Fibroblast of lung (primary cell): ENCODE results near the gene TRIM3. TPM values are rescaled to one million over a fixed set of nuclear protein-coding genes. Genes with fewer than 3 reads are reported as not detected.

Experiments
- DNase-seq, 2 donors: peaks; one replicate each; pipeline versions ENCODE4 v3.0.0 to v3.0.0-alpha.2; 2010; ENCODE audit warnings: low read depth in 2 of 2
- H2AFZ ChIP-seq: 2 replicates; pipeline ENCODE4 v1.5.1; 2012; ENCODE audit warnings: low read length, control low read depth, inconsistent platforms
- H3K27ac ChIP-seq: 2 replicates; pipeline ENCODE4 v1.5.1; 2011; ENCODE audit warnings: low read length, control low read depth; ENCODE audit not compliant: insufficient read depth
- H3K27me3 ChIP-seq: 2 replicates; pipeline ENCODE4 v1.5.1; 2011; ENCODE audit warnings: mild to moderate bottlenecking, low read length; ENCODE audit not compliant: control insufficient read depth, insufficient read depth
- H3K36me3 ChIP-seq: 2 replicates; pipeline ENCODE4 v1.5.1; 2011; ENCODE audit warnings: low read length; ENCODE audit not compliant: control insufficient read depth, insufficient read depth
- H3K4me1 ChIP-seq: 2 replicates; pipeline ENCODE4 v1.5.1; 2011; ENCODE audit warnings: low read length; ENCODE audit not compliant: control insufficient read depth, insufficient read depth; ENCODE audit errors: extremely low read depth
- H3K4me2 ChIP-seq: 2 replicates; pipeline ENCODE4 v1.5.1; 2011; ENCODE audit warnings: low read length, control low read depth; ENCODE audit not compliant: insufficient read depth; ENCODE audit errors: extremely low read depth
- H3K4me3 ChIP-seq, 4 experiments: fragments of 200-600 bp in 1 of 4; sonication (generic) in 1 of 4; replicated peaks in 1 of 4; 2 replicates each; pipeline ENCODE4 v1.5.1; 2011 to 2016; ENCODE audit warnings: low read length in 4 of 4, low read depth in 3 of 4, mild to moderate bottlenecking in 3 of 4, control low read depth in 2 of 4, inconsistent platforms in 1 of 4, mixed read lengths in 1 of 4; ENCODE audit not compliant: insufficient read depth in 1 of 4; ENCODE audit errors: control extremely low read depth in 1 of 4
- H3K79me2 ChIP-seq: 2 replicates; pipeline ENCODE4 v1.5.1; 2012; ENCODE audit warnings: mild to moderate bottlenecking, low read length, inconsistent platforms; ENCODE audit not compliant: control insufficient read depth, insufficient read depth
- H3K9ac ChIP-seq: 2 replicates; pipeline ENCODE4 v1.5.1; 2011; ENCODE audit warnings: mild to moderate bottlenecking, low read length, control low read depth; ENCODE audit not compliant: insufficient read depth
- H3K9me3 ChIP-seq: 2 replicates; pipeline ENCODE4 v1.5.1; 2012; ENCODE audit warnings: low read depth, low read length; ENCODE audit not compliant: control insufficient read depth, insufficient read depth
- H4K20me1 ChIP-seq: 2 replicates; pipeline ENCODE4 v1.5.1; 2011; ENCODE audit warnings: low read length; ENCODE audit not compliant: control insufficient read depth, insufficient read depth; ENCODE audit errors: extremely low read depth
- EZH2 ChIP-seq: IDR thresholded peaks from 2 replicates; pipeline ENCODE4 v1.5.1; 2012; ENCODE audit warnings: low read length, control low read depth, mild to moderate bottlenecking; ENCODE audit errors: missing control alignments
- polyA plus RNA-seq, 2 donors: library from polyadenylated mRNA; depleted of rRNA in 1 of 2; stranded (reverse) in 1 of 2; unstranded in 1 of 2; fragments of >200 nt; gene quantifications; 2 replicates each; pipeline ENCODE4 v1.2.1, GENCODE V29; 2011 to 2012; ENCODE audit warnings: missing spikeins in 1 of 2
- total RNA-seq: library from RNA; depleted of rRNA; stranded (reverse); fragments of >200 nt; gene quantifications from 2 replicates; pipeline ENCODE4 v1.2.1, GENCODE V29; 2014
- TF ChIP-seq, protein P1 (sequence below), 2 donors: IDR thresholded peaks in 1 of 2; conservative IDR thresholded peaks in 1 of 2; 1 replicate in 1 of 2; 2 replicates in 1 of 2; pipeline ENCODE4 v1.5.1; 2011 to 2012; ENCODE audit warnings: low read length in 2 of 2, control low read depth in 1 of 2, inconsistent platforms in 1 of 2, low read depth in 1 of 2, mild to moderate bottlenecking in 1 of 2

The TRIM3 gene
- total and polyA plus RNA-seq, 2 donors (not counting 1 experiment from before 2014, with no cell fraction given) = 11.4 to 29.7 TPM

DNA sequence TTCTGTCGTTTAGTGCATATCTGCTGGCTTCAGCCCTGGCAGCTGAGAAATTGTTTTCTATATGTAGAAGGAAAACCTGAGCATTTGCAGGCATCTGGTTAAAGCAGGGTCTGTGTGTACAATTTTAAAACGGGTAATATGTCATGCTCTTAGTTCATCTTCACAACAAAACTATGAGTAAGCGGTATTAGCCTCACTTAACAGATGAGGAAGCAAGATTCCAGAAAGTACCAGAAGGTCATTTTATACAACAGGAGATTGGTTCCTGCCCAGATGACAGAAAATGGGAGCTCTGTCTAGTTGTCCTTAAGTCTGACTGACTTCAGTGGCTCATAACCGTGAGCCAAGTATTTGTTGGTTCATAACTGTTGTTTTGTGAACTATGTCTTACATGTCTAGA is 8.7 kb upstream of the TRIM3 start:
- Histone ChIP-seq H3K36me3 (peaks cover 17% of the 10 kb centered on the region), H3K9ac (peak overlapping the region; percentile 94), H4K20me1 (no peaks in the 10 kb centered on the region), H3K79me2 (peaks cover 44% of the 10 kb centered on the region), H3K27me3 (no peaks in the 10 kb centered on the region), H3K4me3 (peak overlapping the region; percentile 71 to 89 (median 86)), H2AFZ (no peak overlapping the region), H3K27ac (peak overlapping the region; percentile 99), H3K4me2 (peak overlapping the region; percentile 98), H3K9me3 (no peaks in the 10 kb centered on the region), H3K4me1 (peaks cover 14% of the 10 kb centered on the region)
- no peak for DNase-seq
- TF ChIP-seq EZH2 = no peak
- TF ChIP-seq, protein P1, sequence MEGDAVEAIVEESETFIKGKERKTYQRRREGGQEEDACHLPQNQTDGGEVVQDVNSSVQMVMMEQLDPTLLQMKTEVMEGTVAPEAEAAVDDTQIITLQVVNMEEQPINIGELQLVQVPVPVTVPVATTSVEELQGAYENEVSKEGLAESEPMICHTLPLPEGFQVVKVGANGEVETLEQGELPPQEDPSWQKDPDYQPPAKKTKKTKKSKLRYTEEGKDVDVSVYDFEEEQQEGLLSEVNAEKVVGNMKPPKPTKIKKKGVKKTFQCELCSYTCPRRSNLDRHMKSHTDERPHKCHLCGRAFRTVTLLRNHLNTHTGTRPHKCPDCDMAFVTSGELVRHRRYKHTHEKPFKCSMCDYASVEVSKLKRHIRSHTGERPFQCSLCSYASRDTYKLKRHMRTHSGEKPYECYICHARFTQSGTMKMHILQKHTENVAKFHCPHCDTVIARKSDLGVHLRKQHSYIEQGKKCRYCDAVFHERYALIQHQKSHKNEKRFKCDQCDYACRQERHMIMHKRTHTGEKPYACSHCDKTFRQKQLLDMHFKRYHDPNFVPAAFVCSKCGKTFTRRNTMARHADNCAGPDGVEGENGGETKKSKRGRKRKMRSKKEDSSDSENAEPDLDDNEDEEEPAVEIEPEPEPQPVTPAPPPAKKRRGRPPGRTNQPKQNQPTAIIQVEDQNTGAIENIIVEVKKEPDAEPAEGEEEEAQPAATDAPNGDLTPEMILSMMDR (conservative IDR thresholded peaks at IDR 0.05 in 1 of 2, IDR thresholded peaks at IDR 0.05 in 1 of 2; ENCODE audit: low read depth in 1 of 2, low read length in 2 of 2) = no peak

DNA sequence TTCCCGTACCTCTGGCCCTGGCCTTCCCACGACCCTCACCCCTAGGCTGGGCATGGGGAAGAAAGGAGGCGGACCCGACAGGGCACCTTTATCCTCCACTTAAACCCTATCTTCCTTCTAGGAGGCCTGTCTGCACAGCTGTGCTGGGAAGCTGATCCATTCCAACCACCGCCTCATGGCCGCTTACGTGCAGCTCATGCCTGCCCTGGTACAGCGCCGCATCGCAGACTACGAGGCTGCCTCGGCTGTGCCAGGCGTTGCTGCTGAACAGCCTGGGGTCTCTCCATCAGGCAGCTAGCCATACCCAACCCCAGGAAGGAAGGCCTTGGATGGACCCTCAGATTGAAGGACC is 8.2 kb upstream of the TRIM3 start:
- H3K9ac ChIP-seq = peak overlapping the region; percentile 94
- H3K4me2 ChIP-seq = peak overlapping the region; percentile 98
- peak overlapping the region; percentile 71 to 89 (median 86) for H3K4me3 ChIP-seq
- peaks cover 20% of the 10 kb centered on the region for H3K36me3 ChIP-seq
- TF ChIP-seq EZH2 = no peak
- TF ChIP-seq, protein P1 (conservative IDR thresholded peaks at IDR 0.05 in 1 of 2, IDR thresholded peaks at IDR 0.05 in 1 of 2; ENCODE audit: low read depth in 1 of 2, low read length in 2 of 2) = no peak
- peaks cover 14% of the 10 kb centered on the region for H3K4me1 ChIP-seq
- H4K20me1 ChIP-seq = no peaks in the 10 kb centered on the region
- peak overlapping the region; percentile 99 for H3K27ac ChIP-seq
- H3K27me3 ChIP-seq = no peaks in the 10 kb centered on the region
- no peak for DNase-seq
- no peaks in the 10 kb centered on the region for H3K9me3 ChIP-seq
- peaks cover 44% of the 10 kb centered on the region for H3K79me2 ChIP-seq
- peak overlapping the region; percentile 54 for H2AFZ ChIP-seq

DNA sequence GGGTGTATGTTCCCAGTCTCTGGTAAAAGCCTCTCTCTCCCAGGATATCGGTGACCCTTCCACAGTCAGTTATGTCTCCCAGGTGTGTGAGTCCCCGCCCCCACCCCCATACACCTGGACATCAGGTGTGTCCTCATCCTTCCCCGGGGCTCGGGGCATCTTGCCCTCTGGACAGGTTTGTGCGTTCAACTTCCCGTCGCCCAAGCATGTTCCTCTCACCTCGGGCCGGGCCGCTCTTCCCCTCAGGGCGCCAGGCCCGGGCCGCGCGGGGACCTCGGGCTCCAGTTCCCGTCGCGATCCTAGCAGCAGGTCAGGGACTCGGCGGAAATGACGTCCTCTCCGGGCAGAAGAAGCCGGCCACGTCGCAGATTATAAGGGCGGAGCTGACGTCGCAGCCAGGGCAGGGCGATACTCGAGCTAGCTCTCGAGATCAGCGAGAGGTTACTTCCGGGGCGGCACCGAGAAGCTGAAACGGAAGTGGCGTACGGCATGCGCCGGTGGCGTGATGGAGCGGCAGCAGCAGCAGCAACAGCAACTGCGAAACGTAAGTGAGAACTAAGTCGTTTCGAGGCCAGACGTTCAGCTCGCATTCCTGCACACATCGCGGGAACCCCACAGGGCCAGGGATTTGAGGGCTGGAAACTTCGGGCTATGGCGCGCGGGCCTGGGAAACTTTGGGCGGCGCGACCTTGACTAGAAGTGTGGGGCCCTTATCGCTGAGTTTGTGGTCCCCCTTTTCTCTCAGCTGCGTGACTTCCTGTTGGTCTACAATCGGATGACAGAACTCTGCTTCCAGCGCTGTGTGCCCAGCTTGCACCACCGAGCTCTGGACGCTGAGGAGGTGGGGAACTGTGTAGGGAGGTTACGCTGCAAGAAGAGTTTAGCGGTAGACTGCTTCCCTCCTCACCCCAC is 7.5 kb upstream of the TRIM3 start, which contains the start of the genes ARFIP2 and TIMM10B:
ARFIP2 (minus strand) TSS at position 320 of the 912 bp plus-strand sequence. CDS start 910 bp downstream, outside the sequence.
TIMM10B (plus strand) TSS at position 490 of the 912 bp plus-strand sequence; CDS start at position 506, 16 bp downstream.
- peak; percentile 98 for DNase-seq
- peaks cover 20% of the 10 kb centered on the region for H3K36me3 ChIP-seq
- H3K27ac ChIP-seq = peak within 1 kb of the TSS; percentile 99
- peaks cover 14% of the 10 kb centered on the region for H3K4me1 ChIP-seq
- no peaks in the 10 kb centered on the region for H3K27me3 ChIP-seq
- peak within 1 kb of the TSS; percentile 71 to 89 (median 86) for H3K4me3 ChIP-seq
- H4K20me1 ChIP-seq = no peaks in the 10 kb centered on the region
- H3K4me2 ChIP-seq = peak within 1 kb of the TSS; percentile 98
- TF ChIP-seq, protein P1 (conservative IDR thresholded peaks at IDR 0.05 in 1 of 2, IDR thresholded peaks at IDR 0.05 in 1 of 2; ENCODE audit: low read depth in 1 of 2, low read length in 2 of 2) = no peak
- no peak for TF ChIP-seq EZH2
- H3K79me2 ChIP-seq = peaks cover 44% of the 10 kb centered on the region
- peak within 1 kb of the TSS; percentile 54 for H2AFZ ChIP-seq
- no peaks in the 10 kb centered on the region for H3K9me3 ChIP-seq
- peak within 1 kb of the TSS; percentile 94 for H3K9ac ChIP-seq
